ENCODE results near the gene EPHB1.

EPHB1 gene

GRCh38 chr3:135263331-135263730, 468.3 kb downstream of the EPHB1 start:
- ATAC-seq = no peak
- no peak for TF ChIP-seq CREB5 (CRISPR knock-in tag; IDR thresholded peaks at IDR 0.05; ENCODE audit: low read depth)
- no peak for TF ChIP-seq CSDC2 (CRISPR knock-in tag; IDR thresholded peaks at IDR 0.05)
- TF ChIP-seq ISL1 (CRISPR knock-in tag; IDR thresholded peaks at IDR 0.05) = no peak
- TF ChIP-seq ARNTL (CRISPR knock-in tag; IDR thresholded peaks at IDR 0.05; ENCODE audit: borderline replicate concordance, low read depth) = no peak
- no peak for TF ChIP-seq ZNF565 (CRISPR knock-in tag; conservative IDR thresholded peaks at IDR 0.05; ENCODE audit: low read depth)
- no peak for TF ChIP-seq TSHZ2 (CRISPR knock-in tag; IDR thresholded peaks at IDR 0.05)
- TF ChIP-seq PPARA (CRISPR knock-in tag; IDR thresholded peaks at IDR 0.05; ENCODE audit: borderline replicate concordance) = no peak
- no peak for TF ChIP-seq PATZ1 (CRISPR knock-in tag; IDR thresholded peaks at IDR 0.05; ENCODE audit: borderline replicate concordance)
- no peak for TF ChIP-seq BACH2 (CRISPR knock-in tag; IDR thresholded peaks at IDR 0.05; ENCODE audit: borderline replicate concordance)
- no peak for TF ChIP-seq ZNF8 (CRISPR knock-in tag; IDR thresholded peaks at IDR 0.05)
- TF ChIP-seq POU6F1 (CRISPR knock-in tag; IDR thresholded peaks at IDR 0.05; ENCODE audit: borderline replicate concordance, low read depth) = no peak
- TF ChIP-seq OSR1 (CRISPR knock-in tag; IDR thresholded peaks at IDR 0.05) = no peak
- no peak for TF ChIP-seq ZC3H10 (CRISPR knock-in tag; IDR thresholded peaks at IDR 0.05)

GRCh38 chr3:135267487-135267886, 472.4 kb downstream of the EPHB1 start:
- no peak for ATAC-seq
- TF ChIP-seq SNAI2 (CRISPR knock-in tag; IDR thresholded peaks at IDR 0.05) (no peak), ZC3H10 (CRISPR knock-in tag; IDR thresholded peaks at IDR 0.05) (no peak), ISL1 (CRISPR knock-in tag; IDR thresholded peaks at IDR 0.05) (no peak), GLIS3 (CRISPR knock-in tag; IDR thresholded peaks at IDR 0.05) (no peak), PPARA (CRISPR knock-in tag; IDR thresholded peaks at IDR 0.05; ENCODE audit: borderline replicate concordance) (no peak), ZNF8 (CRISPR knock-in tag; IDR thresholded peaks at IDR 0.05) (no peak)

GRCh38 chr3:135268941-135269532, 474.0 kb downstream of the EPHB1 start:
- ATAC-seq = no peak
- no peak for TF ChIP-seq ZNF565 (CRISPR knock-in tag; conservative IDR thresholded peaks at IDR 0.05; ENCODE audit: low read depth)
- no peak for TF ChIP-seq CSDC2 (CRISPR knock-in tag; IDR thresholded peaks at IDR 0.05)
- TF ChIP-seq RARB (CRISPR knock-in tag; IDR thresholded peaks at IDR 0.05) = no peak
- no peak for TF ChIP-seq PATZ1 (CRISPR knock-in tag; IDR thresholded peaks at IDR 0.05; ENCODE audit: borderline replicate concordance)
- TF ChIP-seq SNAI2 (CRISPR knock-in tag; IDR thresholded peaks at IDR 0.05) = no peak
- no peak for TF ChIP-seq ZFP3 (CRISPR knock-in tag; IDR thresholded peaks at IDR 0.05)
- TF ChIP-seq ARNTL (CRISPR knock-in tag; IDR thresholded peaks at IDR 0.05; ENCODE audit: borderline replicate concordance, low read depth) = no peak
- TF ChIP-seq CSRNP3 (CRISPR knock-in tag; IDR thresholded peaks at IDR 0.05) = no peak
- no peak for TF ChIP-seq ZNF70 (CRISPR knock-in tag; IDR thresholded peaks at IDR 0.05)
- no peak for TF ChIP-seq BACH2 (CRISPR knock-in tag; IDR thresholded peaks at IDR 0.05; ENCODE audit: borderline replicate concordance)
- no peak for TF ChIP-seq TOX (CRISPR knock-in tag; IDR thresholded peaks at IDR 0.05; ENCODE audit: borderline replicate concordance)
- TF ChIP-seq TSHZ2 (CRISPR knock-in tag; IDR thresholded peaks at IDR 0.05) = no peak
- TF ChIP-seq ISL1 (CRISPR knock-in tag; IDR thresholded peaks at IDR 0.05) = no peak
- TF ChIP-seq ZC3H10 (CRISPR knock-in tag; IDR thresholded peaks at IDR 0.05) = no peak
- no peak for TF ChIP-seq PPARA (CRISPR knock-in tag; IDR thresholded peaks at IDR 0.05; ENCODE audit: borderline replicate concordance)

Measured in SK-N-SH treated with all-trans-retinoic acid at 6 μM for 48 hours (cell line).